HG02973 (cell line): Measurements from ENCODE around the gene HOXC11.

ENCODE experiments used
- ATAC-seq: cut with Tn5 transposase; IDR thresholded peaks from one replicate; pipeline ENCODE4 v1.9.1; 2021; ENCODE audit warnings: moderate library complexity; ENCODE audit not compliant: unreplicated experiment

The HOXC11 gene

GRCh38 chr12:53972722-53973235 lies at the start of gene HOXC11:
Gene HOXC11, plus strand, starts transcription at chr12:53973126. Its CDS starts 116 bp downstream, at chr12:53973242.
- ATAC-seq = no peak

GRCh38 chr12:53924521-53925405 lies 48.2 kb upstream of the HOXC11 start:
- ATAC-seq = no peak

- no peak for ATAC-seq
These were observed 45.5 kb upstream of the HOXC11 start for GRCh38 chr12:53927220-53928029.

GRCh38 chr12:53928054-53928835 lies 44.7 kb upstream of the HOXC11 start:
- no peak for ATAC-seq

GRCh38 chr12:53929527-53929926 lies 43.4 kb upstream of the HOXC11 start:
- no peak for ATAC-seq

- no peak for ATAC-seq
These were observed 42.2 kb upstream of the HOXC11 start for GRCh38 chr12:53930591-53931255.

GRCh38 chr12:53931844-53932581 lies 40.9 kb upstream of the HOXC11 start:
- no peak for ATAC-seq

- no peak for ATAC-seq
These were observed 40.0 kb upstream of the HOXC11 start for GRCh38 chr12:53932915-53933314.

GRCh38 chr12:53935383-53936341 lies 37.3 kb upstream of the HOXC11 start:
- ATAC-seq = no peak

- ATAC-seq = no peak
These were observed 35.8 kb upstream of the HOXC11 start for GRCh38 chr12:53937099-53937498.

- ATAC-seq = no peak
These were observed 35.2 kb upstream of the HOXC11 start for GRCh38 chr12:53937596-53938325.

- ATAC-seq = no peak
These were observed 34.4 kb upstream of the HOXC11 start, which contains the start of gene HOXC13 for GRCh38 chr12:53938326-53939140. Gene HOXC13, plus strand, starts transcription at chr12:53938831. Its CDS starts 76 bp downstream, at chr12:53938907.

GRCh38 chr12:53939141-53940108 lies 33.5 kb upstream of the HOXC11 start:
- no peak for ATAC-seq

GRCh38 chr12:53940443-53941014 lies 32.4 kb upstream of the HOXC11 start:
- no peak for ATAC-seq

- no peak for ATAC-seq
These were observed 31.7 kb upstream of the HOXC11 start for GRCh38 chr12:53941187-53941586.
